HAP-1 (cell line): Measurements from ENCODE around the gene TAS2R50.

Source experiments
- DNase-seq, 2 experiments: peaks; one replicate each; pipeline ENCODE4 v3.0.0-alpha.2; 2016 to 2020; ENCODE audit warnings: low spot score in 2 of 2
- H3K27me3 ChIP-seq: fragments of 250-450 bp; sonication (Bioruptor Pico); 2 replicates; pipeline ENCODE4 v1.5.1; 2020; ENCODE audit warnings: low read depth, mild to moderate bottlenecking, moderate library complexity
- H3K36me3 ChIP-seq: fragments of 250-450 bp; sonication (Bioruptor Pico); replicated peaks from 2 replicates; pipeline ENCODE4 v1.5.1; 2020; ENCODE audit warnings: mild to moderate bottlenecking
- H3K4me1 ChIP-seq: fragments of 250-450 bp; sonication (Bioruptor Pico); 2 replicates; pipeline ENCODE4 v1.5.1; 2020; ENCODE audit warnings: mild to moderate bottlenecking
- H3K4me3 ChIP-seq: fragments of 250-450 bp; sonication (Bioruptor Pico); 2 replicates; pipeline ENCODE4 v1.5.1; 2020; ENCODE audit warnings: mild to moderate bottlenecking, moderate library complexity
- H3K9me3 ChIP-seq: fragments of 250-450 bp; sonication (Bioruptor Pico); 2 replicates; pipeline ENCODE4 v1.5.1; 2020; ENCODE audit warnings: mild to moderate bottlenecking, moderate library complexity
- in situ Hi-C: fragments of 300-500 bp; cut with MboI; formaldehyde crosslinking; loops from 3 replicates; pipeline ENCODE4 v1.14.3; 2020; ENCODE audit warnings: low sequenced_read_pairs, inconsistent platforms, mixed read lengths

TAS2R50 gene

DNA sequence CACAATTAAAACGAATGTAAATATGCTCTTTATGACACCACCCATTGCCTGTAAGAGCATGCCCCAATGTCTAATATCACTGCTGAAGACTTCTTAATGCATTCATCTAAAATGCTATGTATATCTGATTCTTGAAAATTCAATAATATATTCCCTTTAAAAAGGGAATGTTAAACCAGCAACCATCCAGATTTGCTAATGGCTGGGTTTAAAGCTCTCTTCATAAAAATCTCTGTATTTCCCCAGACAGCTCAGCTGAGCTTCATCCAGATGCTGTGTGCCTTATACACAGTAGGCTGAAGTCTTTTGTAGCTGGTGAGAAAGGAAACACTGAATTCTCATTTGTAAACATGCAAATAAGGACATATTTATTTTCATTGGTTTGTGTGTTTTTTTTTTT is 47.5 kb downstream of the TAS2R50 start, which contains the start of gene TAS2R14:
TAS2R14 (minus strand) TSS at position 101 of the 400 bp plus-strand sequence; CDS start at position 45, 56 bp downstream.
- Histone ChIP-seq H3K4me1 (no peaks in the 10 kb centered on the region), H3K9me3 (no peaks in the 10 kb centered on the region; the same call in 1 of the 2 replicates), H3K4me3 (no peak within 1 kb of the TSS), H3K27me3 (no peaks in the 10 kb centered on the region), H3K36me3 (no peaks in the 10 kb centered on the region)
- DNase-seq: no peak
- in situ Hi-C loops: no loop called here

DNA sequence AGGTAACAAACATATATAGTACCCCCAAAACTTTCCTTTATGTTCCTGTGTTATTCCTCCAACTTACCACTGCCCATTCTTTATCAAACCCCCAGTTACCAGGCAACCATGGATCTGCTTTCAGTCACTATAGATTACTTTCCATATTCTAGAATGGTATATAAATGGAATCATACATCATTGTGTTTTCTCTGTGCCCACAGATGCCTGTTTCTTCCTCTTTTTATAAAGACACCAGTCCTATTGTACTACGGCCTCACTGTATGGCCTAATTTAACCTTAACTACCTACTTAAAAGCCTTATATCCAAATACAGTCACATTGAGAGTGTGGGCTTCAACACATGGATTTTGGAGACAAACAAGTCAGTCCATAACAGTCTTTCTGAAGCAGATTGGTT is 50.2 kb downstream of the TAS2R50 start:
- no peak for DNase-seq
- in situ Hi-C loops: no loop called here
- Histone ChIP-seq H3K36me3 (no peaks in the 10 kb centered on the region), H3K4me3 (no peak overlapping the region), H3K9me3 (no peaks in the 10 kb centered on the region), H3K27me3 (no peaks in the 10 kb centered on the region), H3K4me1 (no peaks in the 10 kb centered on the region)
